ENCODE data around the gene UBE2D1.

- no peak for TF ChIP-seq ARNTL (CRISPR knock-in tag; IDR thresholded peaks at IDR 0.05; ENCODE audit: borderline replicate concordance, low read depth)
- TF ChIP-seq ZFP30 (CRISPR knock-in tag; IDR thresholded peaks at IDR 0.05), result no peak
- no peak for TF ChIP-seq ZFP3 (CRISPR knock-in tag; IDR thresholded peaks at IDR 0.05)
- TF ChIP-seq CSDC2 (CRISPR knock-in tag; IDR thresholded peaks at IDR 0.05), result no peak
Measured at GRCh38 chr10:58350619-58351323, 16.0 kb downstream of the UBE2D1 start.
